ENCODE measurements around the gene CDH23. TPM values are rescaled to one million over a fixed set of nuclear protein-coding genes. Genes with fewer than 3 reads are reported as not detected.

CDH23 gene
- total and polyA plus RNA-seq, 2 of the 8 experiments (the other 6 are each of a cell fraction or from before 2014, with no cell fraction given), result 1.9 to 4.9 TPM

DNA sequence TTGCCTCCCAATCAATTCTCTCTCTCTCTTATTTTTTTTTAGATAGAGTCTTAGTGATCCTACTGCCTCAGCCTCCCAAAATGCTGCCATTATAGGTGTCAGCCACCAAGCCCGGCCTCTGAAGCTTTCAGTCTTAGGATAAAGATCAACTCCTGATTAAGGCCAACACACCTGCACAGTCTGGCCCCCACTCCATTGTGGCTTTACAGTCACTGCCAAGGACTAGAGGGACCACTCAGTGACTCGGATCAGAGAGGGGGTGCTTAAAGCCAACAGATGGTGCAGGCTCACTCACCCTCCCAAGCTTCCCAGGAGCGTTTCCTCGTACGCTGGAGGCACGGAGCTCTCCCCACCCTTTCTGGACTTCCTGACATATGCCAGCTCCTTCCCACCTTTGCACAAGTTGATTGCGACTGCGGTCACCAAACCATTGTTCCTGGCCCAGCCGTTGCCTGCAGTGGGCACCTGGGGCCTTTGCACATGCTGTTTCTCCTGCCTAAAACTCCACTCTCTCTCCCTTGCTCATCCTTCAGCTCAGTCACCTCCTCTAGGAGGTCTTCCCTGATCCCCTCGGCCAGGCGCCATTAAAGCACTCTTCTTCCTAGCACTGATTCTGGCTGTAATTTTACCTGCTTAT is 1.7 kb upstream of the CDH23 start:
- Histone ChIP-seq H2BK12ac (ENCODE audit: low read depth, low read length) (no peak overlapping the region; the same call in 1 of the 2 replicates), H3K27ac (ENCODE audit: low read depth, low read length) (no peak overlapping the region), H3K4me1 (replicated peaks in 1 of 4; ENCODE audit: control insufficient read depth in 3 of 4, insufficient read depth in 4 of 4, low read length in 3 of 4) (peaks cover 0 to 18% (median 11%) of the 10 kb centered on the region in 4 experiments; a peak in 6 of 7 replicates), H3K79me2 (ENCODE audit: control insufficient read depth in 1 of 2, insufficient read depth in 2 of 2, low read length in 2 of 2) (no peaks in the 10 kb centered on the region), H3K27me3 (replicated peaks in 1 of 4; ENCODE audit: control insufficient read depth in 3 of 4, extremely low read depth in 1 of 4, insufficient read depth in 3 of 4, low read length in 3 of 4) (peaks cover 15 to 48% (median 39%) of the 10 kb centered on the region in 4 experiments), H3K56ac (replicated peaks; ENCODE audit: insufficient read length, low read depth, low read length) (no peak overlapping the region), H4K91ac (replicated peaks; ENCODE audit: insufficient read length, low read length) (no peak overlapping the region), H3K23ac (ENCODE audit: insufficient read length) (no peak overlapping the region), H2AK5ac (ENCODE audit: low read depth, low read length) (no peak overlapping the region), H3K14ac (ENCODE audit: insufficient read length) (no peak overlapping the region), H4K8ac (ENCODE audit: extremely low read depth, insufficient read depth, low read length) (no peak overlapping the region), H4K20me1 (replicated peaks in 1 of 2; ENCODE audit: control insufficient read depth in 1 of 2, insufficient read depth in 2 of 2, low read length in 2 of 2) (peaks cover 0 to 15% of the 10 kb centered on the region in 2 experiments), H3K79me1 (ENCODE audit: low read depth, low read length) (no peaks in the 10 kb centered on the region), H2BK120ac (replicated peaks; ENCODE audit: low read depth, low read length) (no peak overlapping the region), H3K23me2 (ENCODE audit: low read depth, low read length) (peaks cover 14% of the 10 kb centered on the region; the same call in 1 of the 2 replicates), H2BK15ac (ENCODE audit: low read length) (peak overlapping the region; percentile 72; the same call in 1 of the 2 replicates), H3K9ac (replicated peaks in 1 of 4; ENCODE audit: extremely low read depth in 1 of 4, low read depth in 3 of 4, low read length in 3 of 4) (no peak overlapping the region), H2BK5ac (ENCODE audit: low read depth, low read length) (no peak overlapping the region), H3K4me2 (ENCODE audit: insufficient read depth in 1 of 2, low read depth in 2 of 2, low read length in 2 of 2) (no peak overlapping the region), H2BK20ac (ENCODE audit: low read length) (no peak overlapping the region), H3K4ac (replicated peaks; ENCODE audit: insufficient read length, low read depth, low read length) (no peak overlapping the region), H3K36me3 (ENCODE audit: control insufficient read depth in 2 of 4, insufficient read depth in 4 of 4, low read length in 3 of 4) (no peaks in the 10 kb centered on the region), H3K4me3 (ENCODE audit: extremely low read depth in 1 of 4, insufficient read depth in 2 of 4, low read depth in 3 of 4, low read length in 4 of 4) (no peak overlapping the region), H2AFZ (ENCODE audit: low read length) (no peak overlapping the region), H3K9me3 (ENCODE audit: insufficient read depth in 2 of 2, low read depth in 1 of 2, low read length in 1 of 2) (no peaks in the 10 kb centered on the region), H3K18ac (ENCODE audit: extremely low read depth, low read length) (no peak overlapping the region), H4K5ac (ENCODE audit: insufficient read length, low read depth, low read length) (no peak overlapping the region)
- FAIRE-seq, result no peak
- WGBS, 2 experiments (ENCODE audit: extremely low coverage in 1 of 2, insufficient coverage in 1 of 2, insufficient read length in 1 of 2, insufficient replicate concordance in 2 of 2, low coverage in 1 of 2, low lambda C conversion rate in 2 of 2, missing lambda C conversion rate in 1 of 2), result 88% methylated on average over 11 of the region's 11 CpGs; no CpG with 5 or more reads in 1 of the 2 experiments
- POLR2A ChIA-PET (ENCODE audit: partially characterized antibody), result interaction anchor here (0.7 to 1.3 kb wide), 3 partner anchors 11 to 362 kb away, joined by 3 read pairs; no protein-coding TSS in a partner anchor
- DNase-seq (ENCODE audit: low read depth in 1 of 2, low spot score in 2 of 2), result peak in 1 of 2 experiments; percentile 16
- CTCF ChIA-PET (ENCODE audit: partially characterized antibody), result interaction anchor here (0.7 to 7.6 kb wide), 48 partner anchors 10 to 332 kb away, joined by 3 to 74 read pairs (median 7); partner anchors contain the start of gene SLC29A3
- TF ChIP-seq KDM4A (IDR thresholded peaks at IDR 0.05; ENCODE audit: low read depth, low read length, severe bottlenecking) (no peak), JUND (IDR thresholded peaks at IDR 0.05; ENCODE audit: low read length) (no peak), EZH2 (IDR thresholded peaks at IDR 0.05; ENCODE audit: low read depth, low read length, severe bottlenecking) (no peak), CBX8 (IDR thresholded peaks at IDR 0.05; ENCODE audit: borderline replicate concordance, low read depth, low read length) (no peak)
